ENCODE data around the gene PRKN.

PRKN gene

GRCh38 chr6:162653808-162654207 lies 73.8 kb downstream of the PRKN start:
- no peak overlapping the region for H3K4me3 ChIP-seq (ENCODE audit: low read depth, low read length)
- no peak for TF ChIP-seq CTCF (IDR thresholded peaks at IDR 0.05; ENCODE audit: low read depth, low read length)
- no peak for DNase-seq (ENCODE audit: low read depth, low spot score)
- in situ Hi-C loops (cut with HindIII; ENCODE audit: low sequenced_read_pairs): no loop called here

GRCh38 chr6:162651505-162651904 lies 76.1 kb downstream of the PRKN start:
- H3K4me3 ChIP-seq (ENCODE audit: low read depth, low read length): no peak overlapping the region
- in situ Hi-C loops (cut with HindIII; ENCODE audit: low sequenced_read_pairs): no loop called here
- no peak for TF ChIP-seq CTCF (IDR thresholded peaks at IDR 0.05; ENCODE audit: low read depth, low read length)
- no peak for DNase-seq (ENCODE audit: low read depth, low spot score)

GRCh38 chr6:162649271-162649670 lies 78.3 kb downstream of the PRKN start:
- H3K4me3 ChIP-seq (ENCODE audit: low read depth, low read length): no peak overlapping the region
- DNase-seq (ENCODE audit: low read depth, low spot score): no peak
- TF ChIP-seq CTCF (IDR thresholded peaks at IDR 0.05; ENCODE audit: low read depth, low read length): no peak
- in situ Hi-C loops (cut with HindIII; ENCODE audit: low sequenced_read_pairs): no loop called here

- no peak for DNase-seq (ENCODE audit: low read depth, low spot score)
- TF ChIP-seq CTCF (IDR thresholded peaks at IDR 0.05; ENCODE audit: low read depth, low read length): no peak
- H3K4me3 ChIP-seq (ENCODE audit: low read depth, low read length): no peak overlapping the region
- in situ Hi-C loops (cut with HindIII; ENCODE audit: low sequenced_read_pairs): no loop called here
Measured at GRCh38 chr6:162644153-162644552, 83.4 kb downstream of the PRKN start.

- no peak for DNase-seq (ENCODE audit: low read depth, low spot score)
- in situ Hi-C loops (cut with HindIII; ENCODE audit: low sequenced_read_pairs): no loop called here
- H3K4me3 ChIP-seq (ENCODE audit: low read depth, low read length): no peak overlapping the region
- TF ChIP-seq CTCF (IDR thresholded peaks at IDR 0.05; ENCODE audit: low read depth, low read length): no peak
Measured at GRCh38 chr6:162640756-162641155, 86.8 kb downstream of the PRKN start.

- no peak overlapping the region for H3K4me3 ChIP-seq (ENCODE audit: low read depth, low read length)
- in situ Hi-C loops (cut with HindIII; ENCODE audit: low sequenced_read_pairs): no loop called here
- no peak for TF ChIP-seq CTCF (IDR thresholded peaks at IDR 0.05; ENCODE audit: low read depth, low read length)
- DNase-seq (ENCODE audit: low read depth, low spot score): no peak
Measured at GRCh38 chr6:162639951-162640350, 87.6 kb downstream of the PRKN start.

All from astrocyte of the spinal cord (primary cell).